Activated CD4-positive, alpha-beta T cell treated with anti-CD3 and anti-CD28 coated beads, Interleukin-2, amount 50 U/mL, for 1 hour (primary cell): Measurements from ENCODE around the gene RABGAP1L.
"Not testable (repeated sequence)": the region's sequence is repeated elsewhere in the genome, so short reads cannot be mapped to it uniquely, and the experiment has no call there.

Experiments
- DNase-seq: peaks from one replicate; pipeline ENCODE4 v3.0.0-alpha.2; 2020

The RABGAP1L gene

GRCh38 chr1:174837386-174837785 lies 678.1 kb downstream of the RABGAP1L start:
- no peak for DNase-seq

- DNase-seq = no peak
Observed at GRCh38 chr1:174839211-174839610, 679.9 kb downstream of the RABGAP1L start.

- no peak for DNase-seq
Observed at GRCh38 chr1:174841747-174842146, 682.4 kb downstream of the RABGAP1L start.

- DNase-seq = not testable (repeated sequence)
Observed at GRCh38 chr1:174848593-174849560, 689.6 kb downstream of the RABGAP1L start.

- DNase-seq = no peak
Observed at GRCh38 chr1:174850726-174851125, 691.4 kb downstream of the RABGAP1L start.

GRCh38 chr1:174858301-174858700 lies 699.0 kb downstream of the RABGAP1L start:
- no peak for DNase-seq

GRCh38 chr1:174870319-174870718 lies 711.0 kb downstream of the RABGAP1L start:
- no peak for DNase-seq

- DNase-seq = no peak
Observed at GRCh38 chr1:174871886-174872285, 712.6 kb downstream of the RABGAP1L start.

- DNase-seq = no peak
Observed at GRCh38 chr1:174872615-174873058, 713.3 kb downstream of the RABGAP1L start.

- DNase-seq = no peak
Observed at GRCh38 chr1:174874331-174875053, 715.2 kb downstream of the RABGAP1L start.

- DNase-seq = peak; percentile 46
Observed at GRCh38 chr1:174875306-174875705, 716.0 kb downstream of the RABGAP1L start.

- no peak for DNase-seq
Observed at GRCh38 chr1:174877208-174877673, 717.9 kb downstream of the RABGAP1L start.

GRCh38 chr1:174880171-174880570 lies 720.9 kb downstream of the RABGAP1L start:
- DNase-seq = no peak

- DNase-seq = no peak
Observed at GRCh38 chr1:174883409-174883808, 724.1 kb downstream of the RABGAP1L start.

- no peak for DNase-seq
Observed at GRCh38 chr1:174884038-174884437, 724.7 kb downstream of the RABGAP1L start.

GRCh38 chr1:174884566-174884965 lies 725.2 kb downstream of the RABGAP1L start:
- DNase-seq = no peak

- DNase-seq = no peak
Observed at GRCh38 chr1:174890024-174890423, 730.7 kb downstream of the RABGAP1L start.

GRCh38 chr1:174892016-174892415 lies 732.7 kb downstream of the RABGAP1L start:
- DNase-seq = no peak

GRCh38 chr1:174894117-174894762 lies 734.9 kb downstream of the RABGAP1L start:
- DNase-seq = no peak

GRCh38 chr1:174895610-174896009 lies 736.3 kb downstream of the RABGAP1L start:
- not testable (repeated sequence) for DNase-seq

- DNase-seq = no peak
Observed at GRCh38 chr1:174898102-174898797, 738.9 kb downstream of the RABGAP1L start.

- DNase-seq = no peak
Observed at GRCh38 chr1:174900317-174900716, 741.0 kb downstream of the RABGAP1L start.
